ENCODE measurements around the gene MESP2.

DNA sequence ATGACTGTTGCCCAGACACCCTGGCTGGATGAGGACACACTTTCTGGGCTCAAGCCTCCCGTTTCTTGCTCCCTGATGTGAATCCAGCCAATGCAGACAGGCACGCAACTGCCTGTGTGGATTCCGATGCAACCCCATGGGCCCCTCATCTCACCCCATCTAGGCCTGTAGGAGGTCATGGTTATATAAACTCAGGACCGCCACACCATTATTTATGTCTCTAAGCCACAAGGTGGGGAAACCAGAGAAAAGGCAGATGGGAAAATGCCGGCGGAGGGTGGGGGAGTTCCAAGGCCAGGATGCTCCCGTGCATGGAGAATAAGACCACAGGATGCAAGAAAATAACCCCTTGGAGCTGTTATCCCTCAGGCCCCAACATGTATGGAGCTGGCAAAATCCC is 27.1 kb upstream of the MESP2 start:
- TF ChIP-seq, protein P1, sequence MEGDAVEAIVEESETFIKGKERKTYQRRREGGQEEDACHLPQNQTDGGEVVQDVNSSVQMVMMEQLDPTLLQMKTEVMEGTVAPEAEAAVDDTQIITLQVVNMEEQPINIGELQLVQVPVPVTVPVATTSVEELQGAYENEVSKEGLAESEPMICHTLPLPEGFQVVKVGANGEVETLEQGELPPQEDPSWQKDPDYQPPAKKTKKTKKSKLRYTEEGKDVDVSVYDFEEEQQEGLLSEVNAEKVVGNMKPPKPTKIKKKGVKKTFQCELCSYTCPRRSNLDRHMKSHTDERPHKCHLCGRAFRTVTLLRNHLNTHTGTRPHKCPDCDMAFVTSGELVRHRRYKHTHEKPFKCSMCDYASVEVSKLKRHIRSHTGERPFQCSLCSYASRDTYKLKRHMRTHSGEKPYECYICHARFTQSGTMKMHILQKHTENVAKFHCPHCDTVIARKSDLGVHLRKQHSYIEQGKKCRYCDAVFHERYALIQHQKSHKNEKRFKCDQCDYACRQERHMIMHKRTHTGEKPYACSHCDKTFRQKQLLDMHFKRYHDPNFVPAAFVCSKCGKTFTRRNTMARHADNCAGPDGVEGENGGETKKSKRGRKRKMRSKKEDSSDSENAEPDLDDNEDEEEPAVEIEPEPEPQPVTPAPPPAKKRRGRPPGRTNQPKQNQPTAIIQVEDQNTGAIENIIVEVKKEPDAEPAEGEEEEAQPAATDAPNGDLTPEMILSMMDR (IDR thresholded peaks at IDR 0.05), result no peak
- TF ChIP-seq TCF7L2 (IDR thresholded peaks at IDR 0.05; ENCODE audit: low read depth, low read length) (no peak), POLR2AphosphoS5 (IDR thresholded peaks at IDR 0.05; ENCODE audit: low read depth, low read length) (no peak), SIN3A (IDR thresholded peaks at IDR 0.05; ENCODE audit: borderline replicate concordance, insufficient read depth, low read depth, low read length) (no peak)
- TF ChIP-seq, protein P2, sequence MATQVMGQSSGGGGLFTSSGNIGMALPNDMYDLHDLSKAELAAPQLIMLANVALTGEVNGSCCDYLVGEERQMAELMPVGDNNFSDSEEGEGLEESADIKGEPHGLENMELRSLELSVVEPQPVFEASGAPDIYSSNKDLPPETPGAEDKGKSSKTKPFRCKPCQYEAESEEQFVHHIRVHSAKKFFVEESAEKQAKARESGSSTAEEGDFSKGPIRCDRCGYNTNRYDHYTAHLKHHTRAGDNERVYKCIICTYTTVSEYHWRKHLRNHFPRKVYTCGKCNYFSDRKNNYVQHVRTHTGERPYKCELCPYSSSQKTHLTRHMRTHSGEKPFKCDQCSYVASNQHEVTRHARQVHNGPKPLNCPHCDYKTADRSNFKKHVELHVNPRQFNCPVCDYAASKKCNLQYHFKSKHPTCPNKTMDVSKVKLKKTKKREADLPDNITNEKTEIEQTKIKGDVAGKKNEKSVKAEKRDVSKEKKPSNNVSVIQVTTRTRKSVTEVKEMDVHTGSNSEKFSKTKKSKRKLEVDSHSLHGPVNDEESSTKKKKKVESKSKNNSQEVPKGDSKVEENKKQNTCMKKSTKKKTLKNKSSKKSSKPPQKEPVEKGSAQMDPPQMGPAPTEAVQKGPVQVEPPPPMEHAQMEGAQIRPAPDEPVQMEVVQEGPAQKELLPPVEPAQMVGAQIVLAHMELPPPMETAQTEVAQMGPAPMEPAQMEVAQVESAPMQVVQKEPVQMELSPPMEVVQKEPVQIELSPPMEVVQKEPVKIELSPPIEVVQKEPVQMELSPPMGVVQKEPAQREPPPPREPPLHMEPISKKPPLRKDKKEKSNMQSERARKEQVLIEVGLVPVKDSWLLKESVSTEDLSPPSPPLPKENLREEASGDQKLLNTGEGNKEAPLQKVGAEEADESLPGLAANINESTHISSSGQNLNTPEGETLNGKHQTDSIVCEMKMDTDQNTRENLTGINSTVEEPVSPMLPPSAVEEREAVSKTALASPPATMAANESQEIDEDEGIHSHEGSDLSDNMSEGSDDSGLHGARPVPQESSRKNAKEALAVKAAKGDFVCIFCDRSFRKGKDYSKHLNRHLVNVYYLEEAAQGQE (IDR thresholded peaks at IDR 0.05; ENCODE audit: insufficient read depth in 1 of 2, low read depth in 2 of 2, low read length in 1 of 2), result no peak
